MCF 10A (cell line): ENCODE measurements around the gene SOCS3. TPM values are rescaled to one million over a fixed set of nuclear protein-coding genes. Genes with fewer than 3 reads are reported as not detected.

Experiments used
- BruUV-seq: library from RNA; stranded (reverse); fragments of 400-500 nt; replicated peaks from 2 replicates; lab custom pipeline; 2021; lab: Mats Ljungman, UMichigan
- CTCF ChIA-PET: fragments of 300-600 bp; sonication (Branson Sonifier 250); formaldehyde crosslinking; extraction: SDS; loops from one replicate; lab custom pipeline; 2021; ENCODE audit warnings: antibody characterized with exemption, inconsistent platforms; lab: Yijun Ruan, JAX
- POLR2A ChIA-PET: fragments of 300-600, 350-650 bp; sonication (Branson Sonifier 250); formaldehyde crosslinking; extraction: SDS; loops from one replicate; lab custom pipeline; 2020; ENCODE audit warnings: antibody characterized with exemption, inconsistent platforms; lab: Yijun Ruan, JAX
- DNase-seq: peaks from one replicate; pipeline ENCODE4 v3.0.0-alpha.2; 2018; ENCODE audit not compliant: unreplicated experiment
- H3K27ac Mint-ChIP-seq: one replicate; pipeline ENCODE4 v1.8.0; 2022; ENCODE audit warnings: mild to moderate bottlenecking, low read depth, mixed read lengths; ENCODE audit not compliant: unreplicated experiment
- H3K27me3 Mint-ChIP-seq: one replicate; pipeline ENCODE4 v1.8.0; 2022; ENCODE audit warnings: mixed read lengths; ENCODE audit not compliant: insufficient read depth, unreplicated experiment
- H3K36me3 Mint-ChIP-seq: one replicate; pipeline ENCODE4 v1.8.0; 2022; ENCODE audit warnings: mild to moderate bottlenecking, moderate library complexity, mixed read lengths; ENCODE audit not compliant: insufficient read depth, unreplicated experiment
- H3K4me1 Mint-ChIP-seq: one replicate; pipeline ENCODE4 v1.8.0; 2022; ENCODE audit warnings: mixed read lengths; ENCODE audit not compliant: insufficient read depth, unreplicated experiment
- H3K4me3 Mint-ChIP-seq: one replicate; pipeline ENCODE4 v1.8.0; 2022; ENCODE audit warnings: mild to moderate bottlenecking, moderate library complexity, mixed read lengths; ENCODE audit not compliant: unreplicated experiment
- H3K9me3 Mint-ChIP-seq: one replicate; pipeline ENCODE4 v1.8.0; 2022; ENCODE audit warnings: mixed read lengths; ENCODE audit not compliant: unreplicated experiment
- intact Hi-C: fragments of 100-400 bp; cut with micrococcal nuclease; formaldehyde crosslinking; loops from 2 replicates; pipeline ENCODE4 v1.14.1; 2022
- total RNA-seq: library from RNA; stranded (reverse); gene quantifications from 2 replicates; pipeline ENCODE4 v1.2.3, GENCODE V29; 2022
- TF ChIP-seq, protein P1 (sequence below): fragments of 200-600 bp; IDR thresholded peaks from one replicate; pipeline ENCODE4 v1.8.0; 2022; ENCODE audit warnings: antibody characterized with exemption, mild to moderate bottlenecking; ENCODE audit not compliant: unreplicated experiment

The SOCS3 gene
- total RNA-seq, 1 experiment from 2014 or later, result 2.5 TPM

GRCh38 chr17:78330570-78331224, 29.2 kb downstream of the SOCS3 start:
- H3K4me1 Mint-ChIP-seq, result peaks cover 41% of the 10 kb centered on the region
- BruUV-seq, result no TSS peak
- intact Hi-C loops, result no loop called here
- H3K4me3 Mint-ChIP-seq, result peak overlapping the region; percentile 13
- no peaks in the 10 kb centered on the region for H3K9me3 Mint-ChIP-seq
- H3K27ac Mint-ChIP-seq, result peak overlapping the region; percentile 36
- DNase-seq, result peak; percentile 95
- ChIA-PET CTCF (interaction anchor here (0.7 kb wide), 1 partner anchor 94 kb away, joined by 3 read pairs; no protein-coding TSS in a partner anchor), POLR2A (interaction anchor here (0.6 to 2.6 kb wide), 4 partner anchors 13 to 249 kb away, joined by 3 to 16 read pairs (median 6); no protein-coding TSS in a partner anchor)
- TF ChIP-seq, protein P1, sequence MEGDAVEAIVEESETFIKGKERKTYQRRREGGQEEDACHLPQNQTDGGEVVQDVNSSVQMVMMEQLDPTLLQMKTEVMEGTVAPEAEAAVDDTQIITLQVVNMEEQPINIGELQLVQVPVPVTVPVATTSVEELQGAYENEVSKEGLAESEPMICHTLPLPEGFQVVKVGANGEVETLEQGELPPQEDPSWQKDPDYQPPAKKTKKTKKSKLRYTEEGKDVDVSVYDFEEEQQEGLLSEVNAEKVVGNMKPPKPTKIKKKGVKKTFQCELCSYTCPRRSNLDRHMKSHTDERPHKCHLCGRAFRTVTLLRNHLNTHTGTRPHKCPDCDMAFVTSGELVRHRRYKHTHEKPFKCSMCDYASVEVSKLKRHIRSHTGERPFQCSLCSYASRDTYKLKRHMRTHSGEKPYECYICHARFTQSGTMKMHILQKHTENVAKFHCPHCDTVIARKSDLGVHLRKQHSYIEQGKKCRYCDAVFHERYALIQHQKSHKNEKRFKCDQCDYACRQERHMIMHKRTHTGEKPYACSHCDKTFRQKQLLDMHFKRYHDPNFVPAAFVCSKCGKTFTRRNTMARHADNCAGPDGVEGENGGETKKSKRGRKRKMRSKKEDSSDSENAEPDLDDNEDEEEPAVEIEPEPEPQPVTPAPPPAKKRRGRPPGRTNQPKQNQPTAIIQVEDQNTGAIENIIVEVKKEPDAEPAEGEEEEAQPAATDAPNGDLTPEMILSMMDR, result no peak
- H3K36me3 Mint-ChIP-seq, result peaks cover 6% of the 10 kb centered on the region
- H3K27me3 Mint-ChIP-seq, result no peaks in the 10 kb centered on the region

DNA sequence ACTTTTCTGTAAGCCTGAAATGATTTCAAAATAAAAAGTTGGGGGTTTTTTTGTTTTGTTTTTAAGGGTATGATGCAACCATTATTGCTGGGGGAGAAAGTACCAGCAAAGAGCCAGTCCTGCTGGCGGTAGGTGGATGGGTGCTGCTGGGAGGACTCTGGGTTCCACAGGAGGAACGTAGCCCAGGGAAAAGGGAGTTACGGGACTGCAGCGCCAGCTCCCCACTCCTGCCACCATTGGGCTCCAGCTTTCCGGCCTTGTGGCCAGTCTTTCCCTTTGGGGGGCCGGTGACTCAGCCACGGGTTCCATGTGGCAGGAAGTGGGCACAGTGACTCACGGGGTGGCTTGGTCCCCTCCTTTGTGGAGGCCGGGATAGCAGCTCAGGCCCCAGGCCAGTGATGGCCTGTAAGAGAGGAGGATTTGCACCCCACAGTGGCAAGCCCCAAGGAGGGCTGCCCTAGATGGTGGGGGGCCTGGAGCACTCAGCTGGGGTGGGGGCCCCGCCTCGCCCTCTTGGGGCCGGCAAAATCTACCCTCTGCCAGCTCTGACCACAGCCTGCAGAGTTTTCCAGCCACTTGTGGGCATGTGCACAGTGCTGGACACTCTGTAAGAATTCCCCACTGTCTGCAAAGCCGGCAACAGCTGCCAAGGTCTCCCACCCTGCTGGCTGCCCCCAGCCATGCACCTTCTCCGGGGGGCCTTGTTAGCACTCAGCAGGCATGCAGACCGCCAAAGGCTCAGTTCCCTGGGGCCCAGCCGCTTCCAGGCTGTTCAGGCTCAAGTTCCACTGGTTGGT, 30.4 kb downstream of the SOCS3 start:
- CTCF ChIA-PET, result interaction anchor here (0.5 to 1.5 kb wide), 3 partner anchors 11 to 71 kb away, joined by 3 to 5 read pairs (median 4); no protein-coding TSS in a partner anchor
- H3K4me3 Mint-ChIP-seq, result peak overlapping the region; percentile 47
- DNase-seq, result peak; percentile 89
- peak overlapping the region; percentile 82 for H3K27ac Mint-ChIP-seq
- H3K27me3 Mint-ChIP-seq, result no peaks in the 10 kb centered on the region
- H3K9me3 Mint-ChIP-seq, result no peaks in the 10 kb centered on the region
- TF ChIP-seq, protein P1, result no peak
- peaks cover 6% of the 10 kb centered on the region for H3K36me3 Mint-ChIP-seq
- no TSS peak for BruUV-seq
- H3K4me1 Mint-ChIP-seq, result peaks cover 33% of the 10 kb centered on the region
- POLR2A ChIA-PET, result interaction anchor here (0.9 to 2.6 kb wide), 4 partner anchors 11 to 27 kb away, joined by 3 to 16 read pairs (median 6); no protein-coding TSS in a partner anchor
- intact Hi-C loops, result no loop called here

DNA sequence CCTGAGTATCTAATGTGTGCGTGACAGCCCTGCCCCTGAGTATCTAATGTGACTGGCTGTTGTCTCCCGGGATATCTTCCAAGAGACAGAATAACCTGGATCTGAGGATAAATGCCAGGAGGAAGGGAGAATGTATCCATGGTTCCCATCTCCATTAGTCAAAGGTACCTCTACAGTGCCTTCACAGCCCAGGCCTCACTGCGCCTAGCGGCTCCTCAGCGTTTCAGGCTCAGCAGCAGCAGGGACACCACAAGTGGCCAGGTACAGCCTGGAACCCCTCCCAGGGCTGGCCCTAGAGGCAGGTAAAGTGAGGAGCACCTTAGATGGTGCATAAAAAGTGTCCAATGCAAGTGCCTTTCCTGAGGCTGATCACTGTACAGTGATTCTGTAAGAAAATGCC, 32.0 kb downstream of the SOCS3 start:
- no peak overlapping the region for H3K27ac Mint-ChIP-seq
- CTCF ChIA-PET, result no interaction called here

More for the DNA sequence above, 32.0 kb downstream of the SOCS3 start:
- POLR2A ChIA-PET, result interaction anchor here (2.6 kb wide), 1 partner anchor 12 kb away, joined by 16 read pairs; no protein-coding TSS in a partner anchor
- no peak overlapping the region for H3K4me3 Mint-ChIP-seq
- intact Hi-C loops, result no loop called here
- no peaks in the 10 kb centered on the region for H3K27me3 Mint-ChIP-seq
- BruUV-seq, result no TSS peak
- H3K9me3 Mint-ChIP-seq, result no peaks in the 10 kb centered on the region
- H3K36me3 Mint-ChIP-seq, result peaks cover 6% of the 10 kb centered on the region
- H3K4me1 Mint-ChIP-seq, result peaks cover 26% of the 10 kb centered on the region
- DNase-seq, result no peak
- TF ChIP-seq, protein P1, result no peak
